ENCODE results near the gene MASP2. TPM values are rescaled to one million over a fixed set of nuclear protein-coding genes. Genes with fewer than 3 reads are reported as not detected.
A peak's percentile ranks its signal among the peaks of the same experiment; 100 is the strongest.

MASP2 gene
- total and polyA plus RNA-seq, 10 of the 15 experiments (the other 5 are each of a cell fraction or from before 2014, with no cell fraction given) = 0.04 to 0.21 (median 0.06) TPM; not detected in 7

DNA sequence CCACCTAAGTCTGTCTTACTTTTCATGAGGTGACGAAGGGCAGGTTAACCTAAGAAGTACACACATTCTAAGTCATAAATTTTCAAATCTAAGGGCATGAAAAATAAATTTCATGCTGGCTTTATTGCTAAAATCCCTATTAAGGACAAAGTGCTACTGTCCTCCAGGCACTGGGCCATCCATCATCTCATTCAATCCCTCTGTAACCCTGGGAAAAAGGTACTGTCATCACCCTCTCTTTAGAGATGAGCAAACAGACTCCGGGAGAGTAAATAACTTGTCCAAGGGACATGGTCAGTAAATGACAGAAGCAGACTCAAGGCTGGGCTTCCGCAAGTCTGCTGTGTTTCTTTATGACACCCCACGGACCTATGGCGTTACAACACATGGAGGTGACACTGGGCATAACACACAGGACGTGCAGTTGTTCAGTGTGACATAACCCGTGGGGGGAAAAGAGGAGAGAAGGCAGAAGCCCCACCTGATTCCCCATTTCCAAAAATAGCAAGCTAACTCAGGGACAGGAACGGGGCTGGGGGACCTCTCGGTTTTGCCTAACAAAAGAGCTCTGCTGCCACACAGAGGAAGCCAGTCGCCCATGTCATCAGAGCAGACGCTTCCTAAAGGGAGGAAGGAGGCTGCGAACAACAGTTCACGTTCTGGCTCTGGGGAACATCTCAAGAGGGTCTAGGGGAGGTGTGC is 25.3 kb upstream of the MASP2 start:
- intact Hi-C loops (cut with micrococcal nuclease; ENCODE audit: unreplicated experiment) (loop anchor here (1.0 kb wide), 1 partner anchor 35 kb away; no protein-coding TSS in a partner anchor), in situ Hi-C loops (cut with MboI) (no loop called here)
- Histone ChIP-seq H3K4me2 (ENCODE audit: control insufficient read depth, insufficient read depth) (peak overlapping the region; percentile 1; the same call in 1 of the 2 replicates), H3K9me3 (replicated peaks; ENCODE audit: control insufficient read depth, insufficient read depth, low read length) (no peaks in the 10 kb centered on the region), H3K27me3 (replicated peaks in 1 of 2; ENCODE audit: control insufficient read depth in 2 of 2, insufficient read depth in 2 of 2, low read length in 1 of 2) (no peaks in the 10 kb centered on the region), H3K9ac (ENCODE audit: control insufficient read depth, insufficient read depth, low read length) (peak overlapping the region; percentile 27; the same call in 1 of the 2 replicates), H3K4me3 (no peak overlapping the region), H2AFZ (ENCODE audit: control insufficient read depth, low read depth, low read length) (no peak overlapping the region), H3K27ac (ENCODE audit: control insufficient read depth, insufficient read depth) (peak overlapping the region; percentile 62), H3K79me2 (ENCODE audit: control insufficient read depth, insufficient read depth, low read length) (no peaks in the 10 kb centered on the region), H3K36me3 (ENCODE audit: control insufficient read depth in 2 of 2, insufficient read depth in 2 of 2, low read length in 1 of 2) (peaks cover 39 to 40% of the 10 kb centered on the region in 2 experiments), H4K20me1 (ENCODE audit: control insufficient read depth, insufficient read depth) (no peaks in the 10 kb centered on the region), H3K4me1 (ENCODE audit: control insufficient read depth, insufficient read depth, low read length) (peaks cover 13% of the 10 kb centered on the region)
- FAIRE-seq = peak; percentile 71
- SMC1A ChIA-PET (ENCODE audit: uncharacterized antibody, unreplicated experiment) = interaction anchor here (0.7 to 2.7 kb wide), 5 partner anchors 12 to 106 kb away, joined by 3 to 35 read pairs (median 5); partner anchors contain the start of gene EXOSC10
- POLR2A ChIA-PET = no interaction called here
- ATAC-seq = peak; percentile 83
- BruUV-seq (replicated peaks) = no TSS peak
- CTCF ChIA-PET = interaction anchor here (0.7 to 6.3 kb wide), 8 partner anchors 9 to 578 kb away, joined by 3 to 57 read pairs (median 4); no protein-coding TSS in a partner anchor
- TF ChIP-seq JUNB (IDR thresholded peaks at IDR 0.05) (peak; percentile 44; the same call in 1 of the 2 replicates), RAD21 (IDR thresholded peaks at IDR 0.05; ENCODE audit: insufficient read depth, low read depth, low read length) (peak; percentile 64), CREB1 (IDR thresholded peaks at IDR 0.05; ENCODE audit: low read depth) (0 out of 2 replicates have a peak, but pooled peaks have one; percentile 9), SMC3 (IDR thresholded peaks at IDR 0.05; ENCODE audit: borderline replicate concordance, low read length) (peak; percentile 14; the same call in 1 of the 2 replicates), BMI1 (IDR thresholded peaks at IDR 0.05; ENCODE audit: borderline replicate concordance) (no peak), MEF2A (IDR thresholded peaks at IDR 0.05; ENCODE audit: insufficient read depth, low read depth, low read length) (peak; percentile 67; the same call in 1 of the 2 replicates), EZH2 (IDR thresholded peaks at IDR 0.05; ENCODE audit: borderline replicate concordance, control insufficient read depth, low read depth, low read length) (no peak), IRF4 (IDR thresholded peaks at IDR 0.05; ENCODE audit: low read depth, low read length) (peak; percentile 45; the same call in 1 of the 2 replicates)
- TF ChIP-seq, protein P1, sequence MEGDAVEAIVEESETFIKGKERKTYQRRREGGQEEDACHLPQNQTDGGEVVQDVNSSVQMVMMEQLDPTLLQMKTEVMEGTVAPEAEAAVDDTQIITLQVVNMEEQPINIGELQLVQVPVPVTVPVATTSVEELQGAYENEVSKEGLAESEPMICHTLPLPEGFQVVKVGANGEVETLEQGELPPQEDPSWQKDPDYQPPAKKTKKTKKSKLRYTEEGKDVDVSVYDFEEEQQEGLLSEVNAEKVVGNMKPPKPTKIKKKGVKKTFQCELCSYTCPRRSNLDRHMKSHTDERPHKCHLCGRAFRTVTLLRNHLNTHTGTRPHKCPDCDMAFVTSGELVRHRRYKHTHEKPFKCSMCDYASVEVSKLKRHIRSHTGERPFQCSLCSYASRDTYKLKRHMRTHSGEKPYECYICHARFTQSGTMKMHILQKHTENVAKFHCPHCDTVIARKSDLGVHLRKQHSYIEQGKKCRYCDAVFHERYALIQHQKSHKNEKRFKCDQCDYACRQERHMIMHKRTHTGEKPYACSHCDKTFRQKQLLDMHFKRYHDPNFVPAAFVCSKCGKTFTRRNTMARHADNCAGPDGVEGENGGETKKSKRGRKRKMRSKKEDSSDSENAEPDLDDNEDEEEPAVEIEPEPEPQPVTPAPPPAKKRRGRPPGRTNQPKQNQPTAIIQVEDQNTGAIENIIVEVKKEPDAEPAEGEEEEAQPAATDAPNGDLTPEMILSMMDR (IDR thresholded peaks at IDR 0.05 in 2 of 3, conservative IDR thresholded peaks at IDR 0.05 in 1 of 3; ENCODE audit: control insufficient read depth in 2 of 3, extremely low read depth in 1 of 3, insufficient read depth in 1 of 3, low read depth in 3 of 3, low read length in 3 of 3) = peak; percentile 43 to 53 (median 44); a peak in 5 of 6 replicates
- RAD21 ChIA-PET (ENCODE audit: unreplicated experiment) = interaction anchor here (1.1 to 4.6 kb wide), 2 partner anchors 11 to 35 kb away, joined by 4 to 52 read pairs; no protein-coding TSS in a partner anchor
- WGBS (ENCODE audit: insufficient coverage, insufficient replicate concordance, low lambda C conversion rate, missing lambda C conversion rate) = 23% methylated on average over 13 of the region's 13 CpGs
- no peak for DNase-seq (ENCODE audit: low read depth, low spot score)

All from GM12878 (cell line).